ENCODE measurements around the gene ZC3H7B.

ZC3H7B gene

GRCh38 chr22:41333806-41334205 lies 32.5 kb downstream of the ZC3H7B start:
- DNase-seq: no peak

- DNase-seq: no peak
These were observed 32.9 kb downstream of the ZC3H7B start for GRCh38 chr22:41334215-41334614.

GRCh38 chr22:41334951-41335635 lies 33.8 kb downstream of the ZC3H7B start:
- DNase-seq: no peak

DNA sequence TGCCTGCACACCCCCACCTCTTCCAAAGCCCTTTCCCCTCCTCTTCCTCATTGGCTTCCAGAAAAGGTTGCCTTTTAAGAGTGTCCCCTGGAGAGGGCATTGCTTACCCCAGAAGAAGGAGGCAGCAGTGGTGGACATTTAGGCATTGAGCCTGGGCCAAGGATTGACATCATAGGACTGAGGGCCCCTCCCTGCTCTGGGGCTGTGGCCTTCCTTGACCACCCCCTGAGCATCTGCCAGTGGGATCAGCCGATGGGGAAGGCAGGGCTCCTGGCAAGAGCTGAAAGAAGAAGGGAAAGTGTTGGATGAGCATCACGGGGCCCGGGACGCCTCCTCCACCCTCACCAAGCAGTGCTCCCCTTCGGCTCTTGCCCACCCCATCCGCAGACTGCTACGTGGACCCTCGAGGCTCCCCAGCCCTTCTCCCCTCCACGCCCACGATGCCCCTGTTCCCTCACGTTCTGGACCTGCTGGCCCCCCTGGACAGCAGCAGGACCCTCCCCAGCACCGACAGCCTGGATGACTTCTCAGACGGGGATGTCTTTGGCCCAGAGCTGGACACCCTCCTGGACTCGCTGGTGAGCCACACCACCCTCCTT lies 37.4 kb downstream of the ZC3H7B start:
- DNase-seq: no peak

- no peak for DNase-seq
These were observed 38.5 kb downstream of the ZC3H7B start for GRCh38 chr22:41339823-41340222.

- DNase-seq: no peak
These were observed 39.0 kb downstream of the ZC3H7B start for GRCh38 chr22:41340357-41340756.

- DNase-seq: no peak
These were observed 39.7 kb downstream of the ZC3H7B start for GRCh38 chr22:41341012-41341411.

- DNase-seq: peak; percentile 3
These were observed 40.7 kb downstream of the ZC3H7B start for GRCh38 chr22:41341990-41342389.

- no peak for DNase-seq
These were observed 42.0 kb downstream of the ZC3H7B start for GRCh38 chr22:41343300-41343699.

GRCh38 chr22:41343717-41344116 lies 42.4 kb downstream of the ZC3H7B start:
- no peak for DNase-seq

- no peak for DNase-seq
These were observed 43.0 kb downstream of the ZC3H7B start for GRCh38 chr22:41344189-41344788.

DNA sequence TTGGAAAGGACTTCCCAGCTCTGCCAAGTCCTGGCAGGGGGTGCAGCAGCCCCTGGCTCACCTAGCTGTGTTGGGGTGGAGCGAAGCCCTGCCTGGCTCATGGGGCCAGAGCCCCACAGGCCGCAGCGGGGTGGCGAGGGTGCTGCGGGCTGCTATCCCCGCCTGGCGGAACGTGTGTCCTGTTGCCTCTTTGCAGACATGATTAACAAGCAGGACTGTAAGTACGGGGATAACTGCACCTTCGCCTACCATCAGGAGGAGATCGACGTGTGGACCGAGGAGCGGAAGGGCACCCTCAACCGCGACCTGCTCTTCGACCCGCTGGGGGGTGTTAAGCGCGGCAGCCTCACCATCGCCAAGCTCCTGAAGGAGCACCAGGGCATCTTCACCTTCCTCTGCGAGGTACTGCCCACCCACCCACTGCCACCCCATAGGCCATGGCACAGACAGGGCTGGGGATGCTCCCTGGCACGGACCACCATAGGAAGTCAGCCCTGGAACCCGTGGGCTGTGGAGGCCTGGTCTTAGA lies 44.5 kb downstream of the ZC3H7B start:
- no peak for DNase-seq

DNA sequence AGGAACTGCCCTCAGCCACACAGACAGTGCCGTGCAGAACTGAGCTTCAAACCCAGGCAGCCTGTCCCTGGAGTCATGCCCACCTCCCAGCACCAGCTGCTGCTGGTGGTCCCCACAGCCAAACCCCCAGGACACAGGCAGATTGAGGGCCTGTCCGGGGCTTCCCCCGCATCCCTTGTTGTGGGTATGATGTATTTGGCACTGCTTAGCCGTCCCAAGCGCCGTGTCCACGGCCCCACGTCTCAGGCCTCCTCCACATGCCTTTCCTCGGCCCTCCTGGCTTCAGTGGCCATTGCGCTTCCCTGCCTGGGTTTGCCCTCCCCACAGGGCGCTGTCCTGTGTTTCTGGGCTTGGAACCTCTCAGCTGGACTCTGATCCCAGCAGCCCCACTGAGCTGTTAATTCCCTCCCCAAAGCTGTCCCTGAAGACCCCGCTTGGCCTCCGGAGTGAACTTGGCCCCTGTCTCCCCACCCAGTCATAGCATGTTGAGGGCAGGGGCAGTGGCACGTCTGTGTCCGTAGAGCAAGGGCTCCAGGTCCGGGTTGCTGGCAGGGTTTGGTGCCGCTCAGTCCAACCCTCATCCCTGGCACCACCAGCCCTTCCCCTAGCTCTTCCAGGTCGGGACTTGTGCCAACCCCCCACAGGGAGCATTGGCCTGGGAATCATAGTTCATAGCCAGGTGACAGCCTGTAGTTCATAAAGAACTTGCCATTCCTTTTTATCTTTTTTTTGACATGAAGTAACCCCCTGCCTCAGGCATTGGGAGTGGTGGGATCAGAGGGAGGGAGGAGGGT lies 45.9 kb downstream of the ZC3H7B start:
- no peak for DNase-seq

DNA sequence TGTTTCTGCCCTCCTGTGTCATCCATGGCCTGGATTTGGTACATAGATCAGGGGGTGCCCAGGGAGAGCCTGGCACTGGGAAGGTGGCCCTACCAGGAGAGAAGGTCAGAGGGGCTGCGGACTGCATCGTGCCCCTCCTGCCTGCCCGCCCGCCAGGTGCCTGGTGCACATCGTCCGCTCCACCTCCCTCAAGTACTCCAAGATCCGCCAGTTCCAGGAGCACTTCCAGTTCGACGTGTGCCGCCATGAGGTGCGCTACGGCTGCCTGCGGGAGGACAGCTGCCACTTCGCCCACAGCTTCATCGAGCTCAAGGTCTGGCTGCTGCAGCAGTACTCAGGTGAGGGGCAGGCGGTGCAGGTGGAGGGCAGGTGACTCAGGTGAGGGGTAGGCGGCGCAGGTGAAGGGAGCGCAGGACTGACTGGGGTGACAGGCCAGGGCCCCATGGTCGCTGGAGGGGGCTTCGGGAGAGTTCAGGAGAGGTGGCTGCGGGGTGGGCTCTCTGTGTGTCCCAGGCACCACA lies 47.7 kb downstream of the ZC3H7B start:
- no peak for DNase-seq

- no peak for DNase-seq
These were observed 48.8 kb downstream of the ZC3H7B start for GRCh38 chr22:41350087-41350486.

DNA sequence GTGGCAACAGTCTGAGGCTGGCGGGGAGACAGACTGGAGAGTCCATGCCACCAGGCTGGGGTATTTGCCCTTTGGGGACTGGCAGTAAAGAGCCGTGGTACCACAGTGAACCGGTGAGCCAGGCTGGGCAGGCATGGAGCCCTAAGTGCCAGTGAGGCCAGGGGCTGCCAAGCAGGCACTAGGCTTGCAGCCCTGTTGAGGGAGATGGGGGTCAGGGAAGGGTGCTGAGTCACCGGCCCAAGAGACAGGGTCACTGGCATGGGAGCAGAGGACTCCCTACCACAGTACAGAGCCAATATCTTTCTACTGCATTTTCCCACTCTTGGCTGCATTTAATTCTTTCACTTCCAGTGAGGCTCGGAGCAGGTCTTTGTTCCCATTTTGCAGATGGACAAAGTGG lies 49.7 kb downstream of the ZC3H7B start:
- no peak for DNase-seq

DNA sequence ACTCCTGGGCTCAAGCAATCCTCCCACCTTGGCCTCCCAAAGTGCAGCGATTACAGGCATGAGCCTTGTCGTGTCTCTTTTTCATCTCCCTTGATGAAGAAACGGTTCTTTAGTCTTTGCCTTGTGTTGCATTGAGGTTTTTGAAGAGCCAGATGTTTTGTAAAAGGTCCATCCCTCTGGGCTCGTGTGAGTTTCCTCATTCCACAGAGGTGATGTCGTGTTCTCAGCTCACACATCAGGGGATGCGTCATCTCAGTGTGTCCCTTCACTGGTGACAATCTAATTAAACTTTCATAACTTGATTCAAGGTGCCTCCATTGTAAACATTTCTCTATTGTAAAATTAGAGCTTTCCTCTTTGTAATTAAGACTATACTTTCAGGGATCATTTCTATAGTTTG lies 50.7 kb downstream of the ZC3H7B start:
- no peak for DNase-seq

DNA sequence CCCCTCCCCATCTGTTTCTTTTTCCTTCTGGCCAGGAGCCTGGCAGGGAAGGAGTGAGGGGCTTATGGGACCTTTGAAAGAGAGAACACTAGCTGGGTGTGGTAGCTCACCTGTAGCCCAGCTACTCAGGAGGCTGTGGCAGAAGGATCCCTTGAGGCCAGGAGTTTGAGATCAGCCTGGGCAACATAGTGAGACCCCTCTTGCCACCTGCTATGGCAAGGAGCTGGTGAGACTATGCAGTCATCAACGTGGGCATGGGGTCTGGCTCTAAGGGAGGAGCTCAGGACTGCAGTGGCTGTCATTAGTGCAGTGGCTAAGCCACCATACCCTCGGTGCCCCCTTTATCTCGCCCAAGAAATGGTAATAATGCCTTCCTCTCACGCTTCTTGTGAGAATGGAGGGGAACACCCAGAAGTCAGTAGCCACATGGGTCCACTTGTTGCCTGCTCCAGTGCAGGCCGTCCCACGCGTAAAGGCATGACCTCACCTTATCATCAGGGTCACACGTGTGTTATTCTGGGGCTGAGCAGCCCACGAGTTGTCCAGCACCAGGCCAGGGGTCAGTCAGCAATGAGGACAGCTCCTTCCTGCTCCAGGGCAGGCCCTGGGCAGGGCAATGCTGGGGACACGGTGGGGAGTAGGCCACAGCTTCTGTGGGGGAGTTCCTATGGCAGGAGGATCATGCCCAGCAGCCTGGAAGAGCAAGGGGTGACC lies 52.7 kb downstream of the ZC3H7B start:
- no peak for DNase-seq

DNA sequence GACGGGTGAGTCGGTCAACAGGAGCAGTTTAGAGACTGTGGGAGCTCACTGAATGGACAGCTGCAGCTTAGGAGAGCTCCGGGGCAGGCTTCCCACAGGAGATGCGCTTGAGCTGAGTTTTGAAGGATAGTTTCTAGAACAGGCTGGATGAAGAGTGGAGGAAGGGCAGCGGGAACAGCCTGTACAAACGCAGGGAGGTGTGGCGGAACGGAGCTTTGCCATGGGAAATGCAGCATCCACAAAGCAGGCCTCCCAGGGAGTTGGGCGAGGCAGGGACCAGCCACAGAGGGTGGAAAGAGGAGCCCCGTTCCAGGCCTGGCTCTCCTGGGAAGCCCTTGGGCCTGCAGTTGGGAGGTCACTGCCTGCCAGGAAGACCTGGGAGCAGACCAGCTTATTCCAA lies 53.7 kb downstream of the ZC3H7B start:
- no peak for DNase-seq

GRCh38 chr22:41355895-41356294 lies 54.6 kb downstream of the ZC3H7B start:
- DNase-seq: no peak

GRCh38 chr22:41356430-41357028 lies 55.2 kb downstream of the ZC3H7B start:
- DNase-seq: no peak

DNA sequence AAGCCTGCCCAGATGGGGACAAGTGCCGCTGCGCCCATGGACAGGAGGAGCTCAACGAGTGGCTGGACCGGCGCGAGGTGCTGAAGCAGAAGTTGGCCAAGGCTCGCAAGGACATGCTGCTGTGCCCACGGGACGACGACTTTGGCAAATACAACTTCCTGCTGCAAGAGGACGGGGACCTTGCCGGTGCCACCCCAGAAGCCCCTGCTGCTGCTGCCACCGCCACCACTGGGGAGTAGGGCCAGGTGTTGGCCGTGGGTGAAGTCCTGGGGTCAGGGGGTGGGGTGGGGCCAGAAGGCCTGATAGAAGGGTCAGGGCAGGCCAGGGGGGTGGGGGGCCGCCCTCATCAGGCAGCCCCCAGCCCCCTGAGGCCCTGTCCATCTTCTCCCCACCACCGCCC lies 55.9 kb downstream of the ZC3H7B start:
- DNase-seq: no peak
